Right atrium auricular region (tissue), 2 donors: ENCODE results near the gene ADGRG3. TPM values are rescaled to one million over a fixed set of nuclear protein-coding genes. Genes with fewer than 3 reads are reported as not detected.

ENCODE experiments used
- DNase-seq: peaks from one replicate; pipeline ENCODE4 v3.0.0-alpha.2; 2019; ENCODE audit warnings: low spot score
- H3K27ac ChIP-seq, 2 donors: fragments of 200-600 bp; sonication (generic); 1 replicate in 1 of 2; 2 replicates in 1 of 2; pipeline ENCODE4 v1.5.1; 2016 to 2019
- H3K27me3 ChIP-seq, 2 donors: fragments of 200-600 bp; sonication (generic); one replicate each; pipeline versions ENCODE4 v1.5.1 to v1.6.0; 2017 to 2019
- H3K36me3 ChIP-seq: fragments of 200-600 bp; sonication (generic); one replicate; pipeline ENCODE4 v1.5.1; 2016
- H3K4me1 ChIP-seq, 2 donors: fragments of 200-600 bp; sonication (generic); one replicate each; pipeline versions ENCODE4 v1.5.1 to v1.6.0; 2017 to 2019
- H3K4me3 ChIP-seq, 2 donors: fragments of 200-600 bp; sonication (generic); 1 replicate in 1 of 2; 2 replicates in 1 of 2; pipeline ENCODE4 v1.5.1; 2017 to 2019; ENCODE audit warnings: mild to moderate bottlenecking in 1 of 2, moderate library complexity in 1 of 2
- H3K9me3 ChIP-seq, 2 donors: fragments of 200-600 bp; sonication (generic); one replicate each; pipeline ENCODE4 v1.5.1; 2019
- total RNA-seq, 2 donors: library from RNA; depleted of rRNA; stranded (reverse); fragments of >200 nt; gene quantifications; one replicate each; pipeline ENCODE4 v1.1.0, GENCODE V29; 2016
- TF ChIP-seq, protein P1 (sequence below), 2 donors: fragments of 200-600 bp; sonication (generic); IDR thresholded peaks; one replicate each; pipeline ENCODE4 v1.5.1; 2019; ENCODE audit warnings: antibody characterized with exemption in 2 of 2

ADGRG3 gene
- total RNA-seq, 2 donors from 2014 or later, result 0.75 to 1.0 TPM

DNA sequence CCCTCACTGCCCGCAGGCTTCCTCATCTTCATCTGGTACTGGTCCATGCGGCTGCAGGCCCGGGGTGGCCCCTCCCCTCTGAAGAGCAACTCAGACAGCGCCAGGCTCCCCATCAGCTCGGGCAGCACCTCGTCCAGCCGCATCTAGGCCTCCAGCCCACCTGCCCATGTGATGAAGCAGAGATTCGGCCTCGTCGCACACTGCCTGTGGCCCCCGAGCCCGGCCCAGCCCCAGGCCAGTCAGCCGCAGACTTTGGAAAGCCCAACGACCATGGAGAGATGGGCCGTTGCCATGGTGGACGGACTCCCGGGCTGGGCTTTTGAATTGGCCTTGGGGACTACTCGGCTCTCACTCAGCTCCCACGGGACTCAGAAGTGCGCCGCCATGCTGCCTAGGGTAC lies 4.7 kb upstream of the ADGRG3 start:
- H3K4me3 ChIP-seq, result no peak overlapping the region
- peaks cover 4% of the 10 kb centered on the region for H3K36me3 ChIP-seq
- H3K4me1 ChIP-seq, result no peaks in the 10 kb centered on the region
- no peak overlapping the region for H3K27ac ChIP-seq
- no peaks in the 10 kb centered on the region for H3K9me3 ChIP-seq
- TF ChIP-seq, protein P1, sequence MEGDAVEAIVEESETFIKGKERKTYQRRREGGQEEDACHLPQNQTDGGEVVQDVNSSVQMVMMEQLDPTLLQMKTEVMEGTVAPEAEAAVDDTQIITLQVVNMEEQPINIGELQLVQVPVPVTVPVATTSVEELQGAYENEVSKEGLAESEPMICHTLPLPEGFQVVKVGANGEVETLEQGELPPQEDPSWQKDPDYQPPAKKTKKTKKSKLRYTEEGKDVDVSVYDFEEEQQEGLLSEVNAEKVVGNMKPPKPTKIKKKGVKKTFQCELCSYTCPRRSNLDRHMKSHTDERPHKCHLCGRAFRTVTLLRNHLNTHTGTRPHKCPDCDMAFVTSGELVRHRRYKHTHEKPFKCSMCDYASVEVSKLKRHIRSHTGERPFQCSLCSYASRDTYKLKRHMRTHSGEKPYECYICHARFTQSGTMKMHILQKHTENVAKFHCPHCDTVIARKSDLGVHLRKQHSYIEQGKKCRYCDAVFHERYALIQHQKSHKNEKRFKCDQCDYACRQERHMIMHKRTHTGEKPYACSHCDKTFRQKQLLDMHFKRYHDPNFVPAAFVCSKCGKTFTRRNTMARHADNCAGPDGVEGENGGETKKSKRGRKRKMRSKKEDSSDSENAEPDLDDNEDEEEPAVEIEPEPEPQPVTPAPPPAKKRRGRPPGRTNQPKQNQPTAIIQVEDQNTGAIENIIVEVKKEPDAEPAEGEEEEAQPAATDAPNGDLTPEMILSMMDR (IDR thresholded peaks at IDR 0.05), result no peak
- H3K27me3 ChIP-seq, result no peaks in the 10 kb centered on the region
- DNase-seq, result no peak

DNA sequence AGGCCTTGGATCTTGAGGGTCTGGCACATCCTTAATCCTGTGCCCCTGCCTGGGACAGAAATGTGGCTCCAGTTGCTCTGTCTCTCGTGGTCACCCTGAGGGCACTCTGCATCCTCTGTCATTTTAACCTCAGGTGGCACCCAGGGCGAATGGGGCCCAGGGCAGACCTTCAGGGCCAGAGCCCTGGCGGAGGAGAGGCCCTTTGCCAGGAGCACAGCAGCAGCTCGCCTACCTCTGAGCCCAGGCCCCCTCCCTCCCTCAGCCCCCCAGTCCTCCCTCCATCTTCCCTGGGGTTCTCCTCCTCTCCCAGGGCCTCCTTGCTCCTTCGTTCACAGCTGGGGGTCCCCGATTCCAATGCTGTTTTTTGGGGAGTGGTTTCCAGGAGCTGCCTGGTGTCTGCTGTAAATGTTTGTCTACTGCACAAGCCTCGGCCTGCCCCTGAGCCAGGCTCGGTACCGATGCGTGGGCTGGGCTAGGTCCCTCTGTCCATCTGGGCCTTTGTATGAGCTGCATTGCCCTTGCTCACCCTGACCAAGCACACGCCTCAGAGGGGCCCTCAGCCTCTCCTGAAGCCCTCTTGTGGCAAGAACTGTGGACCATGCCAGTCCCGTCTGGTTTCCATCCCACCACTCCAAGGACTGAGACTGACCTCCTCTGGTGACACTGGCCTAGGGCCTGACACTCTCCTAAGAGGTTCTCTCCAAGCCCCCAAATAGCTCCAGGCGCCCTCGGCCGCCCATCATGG lies 4.0 kb upstream of the ADGRG3 start:
- H3K36me3 ChIP-seq, result peaks cover 4% of the 10 kb centered on the region
- no peak for DNase-seq
- TF ChIP-seq, protein P1 (IDR thresholded peaks at IDR 0.05), result no peak
- no peak overlapping the region for H3K27ac ChIP-seq
- no peaks in the 10 kb centered on the region for H3K9me3 ChIP-seq
- no peak overlapping the region for H3K4me3 ChIP-seq
- H3K27me3 ChIP-seq, result no peaks in the 10 kb centered on the region
- H3K4me1 ChIP-seq, result no peaks in the 10 kb centered on the region

DNA sequence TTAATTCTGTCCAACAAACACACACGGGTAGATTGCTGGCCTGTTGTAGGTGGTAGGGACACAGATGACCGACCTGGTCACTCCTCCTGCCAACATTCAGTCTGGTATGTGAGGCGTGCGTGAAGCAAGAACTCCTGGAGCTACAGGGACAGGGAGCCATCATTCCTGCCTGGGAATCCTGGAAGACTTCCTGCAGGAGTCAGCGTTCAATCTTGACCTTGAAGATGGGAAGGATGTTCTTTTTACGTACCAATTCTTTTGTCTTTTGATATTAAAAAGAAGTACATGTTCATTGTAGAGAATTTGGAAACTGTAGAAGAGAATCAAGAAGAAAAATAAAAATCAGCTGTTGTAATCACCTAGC lies 3.5 kb upstream of the ADGRG3 start:
- no peaks in the 10 kb centered on the region for H3K9me3 ChIP-seq
- H3K27ac ChIP-seq, result no peak overlapping the region
- H3K36me3 ChIP-seq, result peaks cover 4% of the 10 kb centered on the region
- H3K4me3 ChIP-seq, result no peak overlapping the region
- DNase-seq, result no peak
- TF ChIP-seq, protein P1 (IDR thresholded peaks at IDR 0.05), result no peak
- H3K27me3 ChIP-seq, result no peaks in the 10 kb centered on the region
- H3K4me1 ChIP-seq, result no peaks in the 10 kb centered on the region

DNA sequence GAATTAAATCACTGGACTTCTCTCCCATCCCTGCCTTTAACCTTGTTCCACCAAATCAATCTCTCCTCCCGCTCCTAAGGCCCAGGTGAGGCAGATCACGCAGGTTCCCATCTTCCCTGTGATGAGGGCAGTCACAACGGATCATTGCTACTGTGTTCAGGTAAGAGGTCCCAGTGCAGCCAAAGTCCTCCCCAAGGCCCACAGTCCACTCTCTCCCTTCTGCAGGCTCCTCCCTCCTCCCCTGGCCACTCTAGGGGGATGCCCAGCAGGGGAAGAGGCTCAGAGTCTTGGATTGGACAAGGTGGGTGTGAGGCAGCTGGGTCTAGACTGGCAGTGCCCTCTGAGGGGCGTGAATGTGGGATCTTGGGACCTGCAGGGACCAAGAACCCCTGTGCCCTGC lies 2.6 kb upstream of the ADGRG3 start:
- Histone ChIP-seq H3K27me3 (no peaks in the 10 kb centered on the region), H3K27ac (no peak overlapping the region)
- TF ChIP-seq, protein P1 (IDR thresholded peaks at IDR 0.05), result no peak

DNA sequence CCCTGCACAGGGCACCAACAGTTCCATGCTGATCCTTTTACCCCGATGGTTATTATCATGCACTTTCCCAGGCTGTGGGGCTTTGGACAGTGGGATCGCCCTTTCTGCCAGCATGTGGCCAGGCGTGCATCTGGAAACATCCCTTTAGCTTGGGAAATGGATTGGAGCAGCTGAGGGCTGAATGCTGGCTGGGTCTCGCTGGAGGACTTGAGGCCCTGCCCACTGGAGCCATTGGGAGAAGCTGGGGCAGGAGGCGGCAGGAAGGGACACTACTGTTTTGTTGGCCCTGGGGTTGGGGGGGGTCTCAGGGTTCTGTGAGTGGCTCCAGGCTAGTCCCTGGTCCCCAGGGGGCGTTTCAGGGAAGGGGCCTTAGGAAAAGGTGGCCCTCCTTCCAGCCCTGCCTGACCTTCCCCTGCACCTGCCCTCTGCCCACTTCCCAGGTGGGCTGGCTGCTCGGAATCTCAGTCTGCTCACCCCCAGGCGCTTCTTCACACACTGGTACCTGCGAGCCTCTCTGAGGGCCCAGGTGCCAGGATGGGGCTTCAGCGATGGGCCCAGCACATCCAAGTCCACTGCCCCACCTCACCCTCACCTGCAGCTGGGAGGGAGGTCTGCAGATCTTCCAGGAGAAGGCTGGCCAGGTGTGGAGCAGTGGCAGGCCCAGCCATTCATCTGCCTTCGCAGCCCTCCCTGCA lies 1.6 kb upstream of the ADGRG3 start:
- Histone ChIP-seq H3K27ac (no peak overlapping the region), H3K4me1 (no peaks in the 10 kb centered on the region)
- TF ChIP-seq, protein P1 (IDR thresholded peaks at IDR 0.05), result no peak

More for the DNA sequence above, 2.6 kb upstream of the ADGRG3 start:
- H3K4me1 ChIP-seq, result no peaks in the 10 kb centered on the region
- peaks cover 4% of the 10 kb centered on the region for H3K36me3 ChIP-seq
- no peaks in the 10 kb centered on the region for H3K9me3 ChIP-seq
- H3K4me3 ChIP-seq, result no peak overlapping the region
- no peak for DNase-seq

More for the DNA sequence above, 1.6 kb upstream of the ADGRG3 start:
- DNase-seq, result no peak
- H3K9me3 ChIP-seq, result no peaks in the 10 kb centered on the region
- H3K27me3 ChIP-seq, result no peaks in the 10 kb centered on the region
- H3K36me3 ChIP-seq, result peaks cover 4% of the 10 kb centered on the region
- no peak overlapping the region for H3K4me3 ChIP-seq
